Measurements from ENCODE around the gene TSPEAR. TPM values are rescaled to one million over a fixed set of nuclear protein-coding genes. Genes with fewer than 3 reads are reported as not detected.

The TSPEAR gene
- total RNA-seq, 4 donors from 2014 or later: 0.21 to 1.3 (median 0.69) TPM

- Histone ChIP-seq H3K4me3 (replicated peaks in 1 of 3) (no peak overlapping the region), H3K36me3 (no peaks in the 10 kb centered on the region), H3K4me1 (no peaks in the 10 kb centered on the region), H3K27ac (no peak overlapping the region), H3K27me3 (no peaks in the 10 kb centered on the region), H3K9me3 (no peaks in the 10 kb centered on the region)
- DNase-seq: no peak
- intact Hi-C loops (cut with DNase I): no loop called here
- WGBS, 2 donors: 95 to 98% methylated on average over 3 of the region's 3 CpGs
- TF ChIP-seq, protein P1, sequence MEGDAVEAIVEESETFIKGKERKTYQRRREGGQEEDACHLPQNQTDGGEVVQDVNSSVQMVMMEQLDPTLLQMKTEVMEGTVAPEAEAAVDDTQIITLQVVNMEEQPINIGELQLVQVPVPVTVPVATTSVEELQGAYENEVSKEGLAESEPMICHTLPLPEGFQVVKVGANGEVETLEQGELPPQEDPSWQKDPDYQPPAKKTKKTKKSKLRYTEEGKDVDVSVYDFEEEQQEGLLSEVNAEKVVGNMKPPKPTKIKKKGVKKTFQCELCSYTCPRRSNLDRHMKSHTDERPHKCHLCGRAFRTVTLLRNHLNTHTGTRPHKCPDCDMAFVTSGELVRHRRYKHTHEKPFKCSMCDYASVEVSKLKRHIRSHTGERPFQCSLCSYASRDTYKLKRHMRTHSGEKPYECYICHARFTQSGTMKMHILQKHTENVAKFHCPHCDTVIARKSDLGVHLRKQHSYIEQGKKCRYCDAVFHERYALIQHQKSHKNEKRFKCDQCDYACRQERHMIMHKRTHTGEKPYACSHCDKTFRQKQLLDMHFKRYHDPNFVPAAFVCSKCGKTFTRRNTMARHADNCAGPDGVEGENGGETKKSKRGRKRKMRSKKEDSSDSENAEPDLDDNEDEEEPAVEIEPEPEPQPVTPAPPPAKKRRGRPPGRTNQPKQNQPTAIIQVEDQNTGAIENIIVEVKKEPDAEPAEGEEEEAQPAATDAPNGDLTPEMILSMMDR (IDR thresholded peaks at IDR 0.05): no peak
- no peak for TF ChIP-seq POLR2A (IDR thresholded peaks at IDR 0.05)
Measured at GRCh38 chr21:44741921-44742320, 30.5 kb upstream of the TSPEAR start.

DNA sequence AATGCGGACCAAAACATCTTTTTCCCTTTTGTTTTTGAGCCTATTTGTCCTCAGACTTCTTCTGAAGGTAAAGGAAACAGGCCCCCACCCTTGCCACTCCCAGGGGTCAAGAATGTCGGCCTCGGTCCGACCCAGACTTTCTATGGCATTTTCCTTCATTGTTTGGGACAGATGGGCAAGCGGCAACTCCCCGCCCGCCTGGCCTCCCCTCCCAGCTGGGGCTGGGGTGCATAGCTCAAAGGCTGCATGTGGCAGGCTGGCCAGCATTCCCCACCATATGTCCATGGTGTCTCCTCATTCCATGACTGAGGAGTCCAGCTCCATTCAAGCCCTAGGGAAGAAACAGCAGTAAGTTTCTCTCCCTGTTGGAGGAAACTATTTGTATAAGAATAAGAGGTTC lies 29.4 kb upstream of the TSPEAR start:
- no peaks in the 10 kb centered on the region for H3K27me3 ChIP-seq
- no peak for DNase-seq
- intact Hi-C loops (cut with DNase I): no loop called here
- no peak for TF ChIP-seq POLR2A (IDR thresholded peaks at IDR 0.05)
- TF ChIP-seq, protein P1 (IDR thresholded peaks at IDR 0.05): no peak
- H3K36me3 ChIP-seq: no peaks in the 10 kb centered on the region
- H3K9me3 ChIP-seq: no peaks in the 10 kb centered on the region
- H3K4me3 ChIP-seq (replicated peaks in 1 of 3): no peak overlapping the region
- no peaks in the 10 kb centered on the region for H3K4me1 ChIP-seq
- no peak overlapping the region for H3K27ac ChIP-seq
- 82 to 94% methylated on average over 7 of the region's 7 CpGs for WGBS, 2 donors

DNA sequence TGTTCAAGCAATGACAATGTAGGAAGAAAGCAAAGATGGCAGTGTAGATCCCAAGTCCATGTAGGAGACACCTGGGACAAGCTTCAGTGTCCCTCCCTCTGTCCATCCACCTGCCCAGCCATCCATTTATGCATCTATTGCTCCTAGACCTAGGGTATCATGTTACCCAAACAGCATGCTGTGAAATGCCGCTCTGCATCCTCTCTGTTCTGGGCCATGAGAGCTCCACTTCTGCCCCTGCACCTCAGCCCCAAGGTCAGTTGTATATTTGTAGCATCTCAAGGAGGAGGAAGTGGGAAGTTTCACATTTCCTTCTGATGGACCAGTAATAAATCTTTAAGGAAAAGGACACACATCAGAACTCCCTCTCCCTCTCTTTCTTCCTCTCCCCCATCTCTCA lies 27.9 kb upstream of the TSPEAR start:
- Histone ChIP-seq H3K4me1 (no peaks in the 10 kb centered on the region), H3K9me3 (no peaks in the 10 kb centered on the region), H3K27me3 (no peaks in the 10 kb centered on the region), H3K36me3 (no peaks in the 10 kb centered on the region), H3K27ac (no peak overlapping the region), H3K4me3 (replicated peaks in 1 of 3) (no peak overlapping the region)
- intact Hi-C loops (cut with DNase I): no loop called here
- DNase-seq: no peak
- 88 to 89% methylated on average over 1 of the region's 1 CpG for WGBS, 2 donors
- no peak for TF ChIP-seq POLR2A (IDR thresholded peaks at IDR 0.05)
- TF ChIP-seq, protein P1 (IDR thresholded peaks at IDR 0.05): no peak

- TF ChIP-seq, protein P1 (IDR thresholded peaks at IDR 0.05): no peak
- TF ChIP-seq POLR2A (IDR thresholded peaks at IDR 0.05): no peak
- Histone ChIP-seq H3K4me3 (replicated peaks in 1 of 3) (no peak overlapping the region), H3K4me1 (no peaks in the 10 kb centered on the region), H3K27ac (no peak overlapping the region), H3K36me3 (no peaks in the 10 kb centered on the region), H3K9me3 (no peaks in the 10 kb centered on the region), H3K27me3 (no peaks in the 10 kb centered on the region)
- DNase-seq: no peak
- intact Hi-C loops (cut with DNase I): no loop called here
- 82 to 87% methylated on average over 2 to 3 of the region's 3 CpGs for WGBS, 2 donors
Measured at GRCh38 chr21:44738621-44739020, 27.2 kb upstream of the TSPEAR start.

- WGBS, 2 donors: 75% methylated on average over 3 of the region's 3 CpGs
- DNase-seq: no peak
- Histone ChIP-seq H3K27ac (no peak overlapping the region), H3K4me1 (no peaks in the 10 kb centered on the region), H3K9me3 (no peaks in the 10 kb centered on the region), H3K4me3 (replicated peaks in 1 of 3) (no peak overlapping the region), H3K36me3 (no peaks in the 10 kb centered on the region), H3K27me3 (no peaks in the 10 kb centered on the region)
- TF ChIP-seq, protein P1 (IDR thresholded peaks at IDR 0.05): no peak
- TF ChIP-seq POLR2A (IDR thresholded peaks at IDR 0.05): no peak
- intact Hi-C loops (cut with DNase I): no loop called here
Measured at GRCh38 chr21:44737706-44738354, 26.5 kb upstream of the TSPEAR start.

All from thyroid gland (tissue), 4 donors.